LNCAP (cell line): ENCODE data around the gene C9orf50.

Experiments
- TF ChIP-seq, protein P1 (sequence below): fragments of 450-650 bp; IDR thresholded peaks from 2 replicates; pipeline ENCODE4 v1.5.1; 2017; ENCODE audit warnings: mild to moderate bottlenecking

The C9orf50 gene

DNA sequence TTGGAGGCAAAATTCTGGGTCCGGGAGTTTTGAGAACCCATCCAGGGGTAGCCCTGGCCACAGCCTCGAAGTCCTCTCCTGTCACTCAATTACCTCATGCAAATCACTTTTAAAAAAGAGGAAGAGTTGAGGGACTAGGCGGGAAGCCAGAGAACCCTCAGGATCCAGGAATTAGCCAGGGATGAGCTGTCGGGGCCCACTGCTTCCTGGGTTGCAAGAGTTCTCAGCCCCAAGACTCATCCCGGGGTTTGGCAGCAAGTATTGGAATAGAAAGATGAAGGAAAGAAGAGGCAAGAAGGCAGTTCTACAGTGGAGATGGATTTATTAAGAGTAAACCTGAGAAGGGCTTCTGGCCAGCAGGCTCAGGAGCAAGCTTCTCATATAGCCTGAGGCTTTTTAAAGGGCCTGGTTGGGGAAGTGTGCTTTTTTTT lies 25.6 kb downstream of the C9orf50 start:
- TF ChIP-seq, protein P1, sequence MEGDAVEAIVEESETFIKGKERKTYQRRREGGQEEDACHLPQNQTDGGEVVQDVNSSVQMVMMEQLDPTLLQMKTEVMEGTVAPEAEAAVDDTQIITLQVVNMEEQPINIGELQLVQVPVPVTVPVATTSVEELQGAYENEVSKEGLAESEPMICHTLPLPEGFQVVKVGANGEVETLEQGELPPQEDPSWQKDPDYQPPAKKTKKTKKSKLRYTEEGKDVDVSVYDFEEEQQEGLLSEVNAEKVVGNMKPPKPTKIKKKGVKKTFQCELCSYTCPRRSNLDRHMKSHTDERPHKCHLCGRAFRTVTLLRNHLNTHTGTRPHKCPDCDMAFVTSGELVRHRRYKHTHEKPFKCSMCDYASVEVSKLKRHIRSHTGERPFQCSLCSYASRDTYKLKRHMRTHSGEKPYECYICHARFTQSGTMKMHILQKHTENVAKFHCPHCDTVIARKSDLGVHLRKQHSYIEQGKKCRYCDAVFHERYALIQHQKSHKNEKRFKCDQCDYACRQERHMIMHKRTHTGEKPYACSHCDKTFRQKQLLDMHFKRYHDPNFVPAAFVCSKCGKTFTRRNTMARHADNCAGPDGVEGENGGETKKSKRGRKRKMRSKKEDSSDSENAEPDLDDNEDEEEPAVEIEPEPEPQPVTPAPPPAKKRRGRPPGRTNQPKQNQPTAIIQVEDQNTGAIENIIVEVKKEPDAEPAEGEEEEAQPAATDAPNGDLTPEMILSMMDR = no peak

DNA sequence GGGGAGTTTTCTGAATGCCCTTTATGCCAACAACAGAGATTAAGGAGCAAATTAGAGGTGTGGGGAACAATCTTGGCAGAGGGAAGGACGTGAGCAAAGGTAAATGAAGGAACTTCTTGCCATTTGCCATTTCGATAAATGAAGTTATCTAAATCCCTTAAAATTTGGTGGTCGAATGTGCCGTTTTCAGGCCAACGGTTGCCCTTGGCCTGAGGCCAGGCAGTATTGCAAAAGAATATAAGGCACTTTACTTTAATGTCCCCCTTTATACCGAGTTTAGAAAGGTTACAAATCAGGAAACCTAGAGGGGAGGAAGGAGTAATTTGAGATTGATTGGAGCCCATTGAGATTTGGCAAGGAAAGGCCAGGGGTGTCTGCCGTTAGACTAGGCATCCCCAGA lies 26.3 kb downstream of the C9orf50 start:
- TF ChIP-seq, protein P1 = no peak

DNA sequence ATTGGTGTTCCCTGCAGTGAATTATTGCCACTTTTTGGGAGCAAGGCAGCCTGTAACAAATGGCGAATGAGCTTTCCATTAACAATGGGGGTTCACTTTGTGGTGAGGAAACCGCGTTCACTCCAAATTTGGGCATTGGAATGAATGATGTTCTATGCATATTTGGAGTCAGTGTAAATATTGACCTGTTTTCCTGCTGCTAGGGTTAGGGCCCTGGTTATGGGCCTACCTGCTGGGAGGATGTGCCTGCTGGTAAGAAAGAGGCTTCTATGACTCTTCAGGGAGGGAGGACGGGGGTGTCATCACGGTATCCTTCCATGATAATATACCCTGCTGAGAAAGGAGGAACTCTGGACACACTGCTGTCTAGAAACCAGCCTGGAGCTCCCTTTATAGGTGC lies 29.0 kb downstream of the C9orf50 start:
- TF ChIP-seq, protein P1 = no peak

DNA sequence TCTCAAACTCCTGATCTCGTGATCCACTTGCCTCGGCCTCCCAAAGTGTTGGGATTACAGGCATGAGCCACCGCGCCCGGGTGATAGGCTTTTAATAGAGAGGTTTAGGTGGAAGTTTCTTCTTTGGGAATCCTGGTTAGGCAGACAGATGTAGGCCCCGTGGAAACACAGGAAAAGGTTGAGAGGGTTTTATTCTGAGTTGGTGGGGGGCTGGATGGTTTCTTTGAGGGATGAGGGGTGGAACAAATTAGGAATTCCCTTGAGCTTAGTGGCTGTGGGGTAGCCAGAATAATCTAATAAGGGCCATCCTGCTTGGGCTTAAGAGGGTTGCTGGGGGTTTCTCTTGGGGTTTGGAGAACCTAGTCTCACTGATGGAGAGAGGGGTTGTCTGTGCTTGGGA lies 30.4 kb downstream of the C9orf50 start:
- TF ChIP-seq, protein P1 = no peak

DNA sequence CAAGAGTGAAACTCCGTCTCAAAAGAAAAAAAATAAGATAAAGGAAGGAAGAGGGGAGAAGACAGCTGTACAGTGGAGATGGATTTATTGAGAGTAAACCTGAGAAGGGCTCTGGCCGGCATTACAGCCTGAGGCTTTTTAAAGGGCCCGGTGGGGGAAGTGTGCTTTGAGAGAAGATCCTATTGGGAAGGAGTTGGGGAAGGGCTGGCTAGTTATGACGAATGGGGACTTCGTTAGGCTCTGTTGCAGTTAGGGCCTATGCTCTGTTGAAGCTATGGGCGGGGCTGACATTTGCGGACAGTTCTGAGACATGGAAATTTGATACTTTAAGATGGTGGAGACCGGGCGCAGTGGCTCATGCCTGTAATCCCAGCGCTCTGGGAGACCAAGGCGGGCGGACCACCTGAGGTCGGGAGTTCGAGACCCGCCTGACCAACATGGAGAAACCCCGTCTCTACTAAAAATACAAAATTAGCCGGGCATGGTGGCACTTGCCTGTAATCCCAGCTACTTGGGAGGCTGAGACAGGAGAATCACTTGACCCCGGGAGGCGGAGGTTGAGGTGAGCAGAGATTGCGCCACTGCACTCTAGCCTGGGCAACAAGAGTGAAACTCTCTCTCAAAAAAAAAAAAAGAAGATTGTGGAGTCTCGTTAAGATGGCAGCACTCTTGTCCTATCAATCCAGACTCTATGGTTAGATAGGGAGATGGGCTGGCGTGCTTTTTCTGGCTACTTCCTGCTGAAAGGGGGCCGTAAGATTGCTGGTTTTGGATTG lies 33.2 kb downstream of the C9orf50 start:
- TF ChIP-seq, protein P1 = no peak

DNA sequence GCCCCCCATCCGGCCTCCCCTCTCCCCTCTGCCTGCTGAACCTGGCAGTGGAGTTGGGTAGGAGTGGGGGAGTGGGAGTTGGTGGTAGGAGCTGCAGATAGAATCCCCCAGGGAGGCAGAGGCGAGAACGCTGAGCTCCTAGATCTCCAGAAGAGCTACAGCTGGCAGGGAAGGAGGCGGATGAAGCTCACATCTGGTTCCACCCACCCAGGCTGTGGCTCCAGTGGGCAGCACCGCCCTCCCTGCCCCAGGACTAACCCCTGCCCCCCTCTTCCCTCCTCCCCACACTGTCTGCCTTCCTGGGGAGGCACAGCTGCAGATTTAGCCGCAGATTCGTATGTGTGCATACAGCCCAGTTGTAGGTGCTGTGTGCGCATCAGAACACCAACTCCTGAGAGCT lies 34.2 kb downstream of the C9orf50 start:
- TF ChIP-seq, protein P1 = no peak

DNA sequence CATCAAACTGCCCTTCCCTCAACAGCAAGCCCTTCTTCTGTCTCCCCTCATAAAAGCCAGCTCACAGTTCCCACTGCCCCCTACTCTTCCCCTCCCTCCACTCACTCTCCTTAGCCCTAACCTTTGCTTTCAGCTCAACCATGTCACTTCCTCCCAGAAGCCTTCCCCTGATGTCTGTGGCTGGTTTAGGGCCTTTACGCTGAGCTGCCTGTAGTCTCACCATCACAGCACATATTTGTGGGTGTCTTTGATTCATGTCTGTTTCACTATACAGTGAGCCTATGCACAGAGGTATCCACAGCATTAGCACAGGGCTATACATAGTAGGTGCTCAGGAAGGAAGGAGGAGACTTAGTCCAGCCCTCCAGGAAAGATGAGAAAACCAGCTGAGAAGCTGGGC lies 34.7 kb downstream of the C9orf50 start:
- TF ChIP-seq, protein P1 = no peak

DNA sequence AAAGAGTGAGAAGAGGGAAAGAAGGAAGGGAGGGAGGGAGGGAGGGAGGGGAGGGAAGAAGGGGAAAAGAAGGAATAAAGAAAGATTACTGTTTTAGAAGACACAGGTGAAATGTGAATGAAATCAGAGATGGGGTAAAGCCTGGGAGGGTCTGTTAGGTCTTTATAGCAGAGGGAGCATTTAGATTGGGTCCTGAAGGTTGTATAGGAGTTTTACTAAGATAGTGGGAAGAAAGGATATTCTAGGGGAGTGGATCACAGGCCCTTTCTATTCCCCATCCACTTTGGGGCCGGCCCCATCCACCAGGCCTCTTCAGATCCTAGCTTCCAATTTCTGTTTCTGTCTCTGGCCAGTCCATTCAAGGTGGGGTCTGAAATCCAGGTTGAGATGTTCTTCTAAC lies 35.5 kb downstream of the C9orf50 start:
- TF ChIP-seq, protein P1 = no peak
